ENCODE results near the gene NECTIN1.

NECTIN1 gene

DNA sequence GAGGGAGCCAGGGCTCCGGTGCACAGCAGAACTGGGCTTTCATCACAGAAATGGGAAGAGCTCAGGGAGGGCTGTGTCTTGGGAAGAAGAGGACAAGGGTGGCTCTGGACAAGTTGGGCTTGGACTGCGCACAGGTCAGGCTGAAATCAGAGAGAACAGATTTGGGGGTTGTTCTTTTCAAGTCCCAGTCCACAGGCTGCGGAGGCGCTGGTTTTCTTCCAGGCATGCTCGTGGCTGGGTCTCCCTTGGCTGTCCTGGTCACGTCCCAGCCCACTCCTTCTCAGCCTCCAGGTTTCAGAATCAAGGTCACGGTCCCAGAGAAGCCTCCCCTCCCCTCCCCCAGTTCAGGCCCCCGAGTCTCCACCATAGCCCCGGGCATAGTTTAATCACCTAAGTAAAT, 17.0 kb downstream of the NECTIN1 start:
- no peak for DNase-seq

DNA sequence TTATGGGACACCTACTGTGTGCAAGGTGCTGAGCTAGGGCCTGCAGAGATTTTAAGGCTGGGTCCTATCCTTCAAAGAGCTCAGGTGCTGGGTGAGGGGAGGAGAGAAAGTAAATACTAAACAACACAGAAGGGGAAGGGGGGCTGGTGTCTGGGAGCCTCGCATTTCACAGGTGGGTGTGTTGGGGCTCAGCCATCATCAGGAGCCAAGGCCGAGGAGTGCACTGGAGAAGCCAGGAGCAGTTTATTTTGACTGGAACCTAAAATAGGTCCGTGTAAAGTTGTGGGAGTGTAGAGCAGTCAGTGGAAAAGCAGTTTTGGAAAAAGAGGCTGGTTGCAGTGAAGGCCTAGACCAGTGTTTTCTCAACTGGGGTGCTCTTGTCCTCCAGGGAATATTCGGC, 17.5 kb downstream of the NECTIN1 start:
- DNase-seq, result no peak

DNA sequence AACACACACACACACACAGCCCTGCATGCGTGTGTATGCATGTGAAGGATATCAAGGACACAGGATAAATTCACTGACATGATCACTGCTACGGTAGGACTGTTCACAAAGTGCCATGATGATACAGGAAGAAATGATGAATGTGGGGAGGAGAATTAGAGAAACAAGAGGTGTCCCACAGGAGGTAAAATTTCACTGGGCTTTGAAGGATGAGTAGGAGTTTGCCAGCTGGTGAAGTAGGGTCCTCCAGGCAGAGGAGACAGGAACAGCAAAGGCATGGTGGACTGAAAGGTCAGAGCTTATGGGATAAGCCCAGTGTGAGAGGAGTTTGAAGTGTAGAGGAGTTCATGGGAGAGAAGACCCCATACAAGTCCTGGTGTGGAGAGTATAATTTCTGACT, 18.6 kb downstream of the NECTIN1 start:
- DNase-seq, result no peak

DNA sequence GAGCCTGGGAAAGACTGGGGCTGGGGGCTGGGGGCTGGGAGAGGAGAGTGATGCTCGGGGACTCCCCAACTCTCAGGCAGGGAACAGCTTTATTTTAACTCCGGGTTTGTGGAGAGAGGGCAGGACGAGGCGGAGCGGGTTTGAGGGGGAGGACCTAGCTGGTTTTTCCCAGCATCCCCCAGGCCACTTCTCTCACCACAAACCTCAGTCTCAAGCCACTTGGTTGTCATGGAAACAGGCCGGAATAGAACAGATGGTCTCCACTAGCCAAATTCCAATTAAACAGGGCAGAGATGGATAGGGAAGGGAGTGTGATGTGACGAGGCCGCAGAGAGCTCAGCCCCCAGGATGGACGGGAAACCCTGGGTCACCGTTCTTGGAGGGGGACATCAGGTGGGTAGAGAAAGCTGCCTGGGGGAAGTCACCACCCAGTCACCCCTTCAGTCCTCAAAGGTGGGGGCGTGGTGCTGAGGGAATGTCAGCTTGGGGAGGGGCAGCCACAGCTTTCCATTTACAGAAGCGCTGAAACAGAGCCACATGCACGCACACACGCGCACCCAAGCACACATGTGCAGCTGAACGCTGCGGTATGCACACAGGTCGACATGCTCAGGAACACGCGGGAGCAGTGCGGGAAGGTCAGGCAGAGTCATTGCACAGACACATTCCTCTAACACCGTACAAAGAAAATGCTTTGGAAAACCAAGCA, 19.2 kb downstream of the NECTIN1 start:
- no peak for DNase-seq

DNA sequence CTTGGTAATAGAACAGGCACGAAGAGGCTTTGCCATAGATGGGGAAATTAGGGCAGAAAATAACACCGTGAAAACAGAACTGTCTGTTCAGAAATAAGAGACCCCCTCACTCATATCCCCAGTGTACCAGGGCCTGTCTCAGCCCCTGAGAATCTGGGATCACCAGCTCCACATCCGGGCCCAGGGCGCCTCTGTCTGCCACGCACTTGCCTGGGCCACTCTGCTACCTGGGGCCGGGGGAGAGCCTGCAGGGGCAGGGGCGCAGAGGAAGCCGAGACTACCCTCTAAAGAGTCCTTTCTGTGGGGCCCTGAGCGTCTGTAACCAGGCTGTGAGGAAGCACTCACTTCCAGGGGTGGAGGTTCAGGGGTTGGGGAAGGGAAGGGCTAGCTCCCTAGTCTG, 19.8 kb downstream of the NECTIN1 start:
- DNase-seq, result no peak

DNA sequence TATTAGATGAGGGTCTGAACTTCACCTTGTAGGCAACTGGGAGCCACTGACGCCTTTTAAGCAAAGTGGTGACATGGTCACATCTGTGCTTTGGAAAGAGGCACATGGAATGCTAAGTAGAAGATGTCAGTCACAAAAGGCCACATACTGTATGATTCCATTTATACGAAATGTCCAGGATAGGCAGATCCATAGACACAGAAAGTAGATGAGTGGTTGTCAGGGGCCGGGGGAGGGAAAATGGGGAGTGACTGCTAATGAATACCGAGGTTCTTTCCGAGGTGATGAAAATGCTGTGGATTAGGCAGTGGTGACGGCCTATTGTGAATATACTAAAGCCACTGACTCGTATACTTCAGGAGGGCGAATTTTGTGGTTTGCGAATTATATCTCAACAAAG, 20.6 kb downstream of the NECTIN1 start:
- no peak for DNase-seq

DNA sequence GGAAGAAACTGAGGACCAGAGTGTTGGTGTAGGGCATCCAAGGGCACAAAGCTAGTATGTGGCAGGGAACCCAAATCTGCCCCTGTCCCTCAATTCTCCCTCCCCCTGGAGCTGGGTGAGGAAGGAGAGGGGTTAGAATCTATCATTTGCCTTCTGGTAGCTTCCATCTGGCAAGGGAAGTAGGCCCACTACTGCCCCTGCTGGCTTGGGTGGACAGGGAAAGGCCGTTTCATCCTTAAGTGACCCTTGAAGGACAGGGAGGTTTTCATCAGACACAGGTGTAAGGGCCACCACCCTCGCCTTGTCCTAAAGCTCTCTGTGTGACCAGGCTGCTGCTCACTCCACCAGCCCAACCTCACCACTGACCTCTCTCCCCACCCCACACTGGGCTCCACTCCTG, 22.1 kb downstream of the NECTIN1 start:
- no peak for DNase-seq

DNA sequence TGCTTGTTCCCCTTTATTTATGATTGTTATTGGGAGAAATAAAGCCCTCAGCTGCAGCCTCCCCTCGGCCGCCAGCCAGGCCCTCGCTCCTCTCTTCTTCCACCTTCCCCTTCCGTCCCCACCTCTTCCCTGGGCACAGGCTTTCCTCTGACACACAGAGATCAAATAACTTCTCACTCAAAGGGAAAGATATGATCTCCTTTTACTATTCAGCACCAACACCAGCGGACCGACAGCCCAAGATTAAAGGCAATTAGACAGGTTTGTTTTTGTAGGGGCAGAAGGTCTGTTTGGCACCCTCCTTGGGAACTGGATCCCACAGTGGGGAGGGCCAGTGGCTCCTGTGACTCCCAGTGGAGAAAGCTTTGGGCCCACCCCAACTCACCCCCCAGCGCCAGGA, 23.0 kb downstream of the NECTIN1 start:
- no peak for DNase-seq

DNA sequence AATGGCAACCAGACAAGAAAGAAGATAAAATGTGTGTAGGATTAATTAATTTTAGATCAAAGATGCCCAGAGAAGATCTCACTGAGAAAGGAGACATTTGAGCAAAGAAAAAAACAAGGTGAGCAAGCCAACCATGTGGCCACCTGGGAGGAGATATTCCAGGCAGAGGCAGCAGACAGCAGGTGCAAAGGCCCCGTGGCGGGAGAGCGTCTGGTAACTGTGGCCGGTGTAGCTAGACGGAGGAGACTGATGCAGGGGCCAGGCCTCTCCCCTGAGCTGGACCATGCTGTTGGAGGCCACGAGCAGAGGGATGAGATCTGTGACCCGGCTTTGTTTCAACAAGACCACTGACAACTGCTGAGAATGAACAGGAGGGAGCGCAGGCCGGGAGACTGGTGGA, 23.6 kb downstream of the NECTIN1 start:
- no peak for DNase-seq

DNA sequence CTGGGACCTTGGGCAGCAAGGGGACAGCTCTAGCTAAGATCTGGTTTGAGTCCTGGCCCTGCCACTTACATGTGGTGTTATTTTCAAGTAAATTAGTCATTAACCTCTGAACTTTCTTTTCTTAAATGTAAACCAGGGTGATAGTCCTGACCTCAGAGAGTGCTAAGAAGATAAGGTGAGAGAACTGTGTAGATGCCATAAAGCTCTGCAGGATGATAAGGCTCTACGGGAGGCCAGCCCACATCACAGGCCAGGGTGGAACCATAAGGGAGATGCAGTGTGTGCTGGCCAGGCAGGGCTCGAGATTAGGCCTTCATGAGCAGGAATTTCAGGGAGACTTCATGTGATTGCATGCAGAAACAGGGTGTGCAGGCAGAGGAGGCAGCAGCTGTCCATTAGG, 24.2 kb downstream of the NECTIN1 start:
- DNase-seq, result no peak

DNA sequence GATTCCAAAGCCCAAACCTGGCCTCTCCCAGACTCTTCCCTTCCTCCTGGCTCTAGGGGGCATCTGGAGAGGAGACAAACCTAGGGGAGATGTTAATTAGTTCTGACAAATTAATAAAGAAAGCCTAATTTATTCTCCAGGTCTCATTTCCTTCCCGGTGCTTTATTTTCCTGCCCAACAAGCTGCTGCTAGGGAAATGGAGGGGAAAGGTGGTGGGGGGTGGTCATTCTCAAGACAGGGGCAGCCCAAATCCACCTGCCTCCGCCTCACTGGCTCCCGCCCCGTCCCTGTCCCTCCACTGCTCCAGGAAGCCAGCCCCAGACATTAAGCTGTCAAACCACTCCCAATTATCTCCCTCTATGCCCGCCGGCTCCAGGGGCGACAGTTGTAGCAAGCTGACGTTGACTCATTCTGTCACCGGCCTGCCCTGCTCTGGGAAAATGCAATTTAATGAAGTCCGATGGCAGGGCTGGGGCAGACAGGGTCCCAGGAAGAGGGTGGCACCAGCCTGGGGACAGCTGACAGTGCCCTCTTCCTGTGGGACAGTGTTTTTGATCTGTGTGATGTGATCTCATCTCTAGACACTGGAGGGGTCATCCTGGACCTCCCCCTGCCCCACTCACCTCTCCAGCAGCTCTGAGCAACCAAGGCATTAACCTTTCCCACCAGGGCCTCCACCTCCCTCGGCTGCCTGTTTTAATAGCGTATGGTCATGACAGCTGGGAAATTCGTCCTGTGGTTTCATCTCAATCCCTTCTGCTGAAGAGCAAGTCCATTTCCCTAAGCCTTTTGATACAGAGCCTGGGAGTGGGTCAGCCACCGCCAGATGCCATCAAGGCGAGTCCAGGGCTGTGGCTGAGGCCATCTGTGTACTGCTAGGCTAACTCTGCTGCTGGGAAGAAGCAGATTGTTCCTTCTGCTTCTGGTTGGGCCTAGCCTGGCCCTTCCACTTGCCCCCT, 27.1 kb downstream of the NECTIN1 start:
- DNase-seq, result no peak

DNA sequence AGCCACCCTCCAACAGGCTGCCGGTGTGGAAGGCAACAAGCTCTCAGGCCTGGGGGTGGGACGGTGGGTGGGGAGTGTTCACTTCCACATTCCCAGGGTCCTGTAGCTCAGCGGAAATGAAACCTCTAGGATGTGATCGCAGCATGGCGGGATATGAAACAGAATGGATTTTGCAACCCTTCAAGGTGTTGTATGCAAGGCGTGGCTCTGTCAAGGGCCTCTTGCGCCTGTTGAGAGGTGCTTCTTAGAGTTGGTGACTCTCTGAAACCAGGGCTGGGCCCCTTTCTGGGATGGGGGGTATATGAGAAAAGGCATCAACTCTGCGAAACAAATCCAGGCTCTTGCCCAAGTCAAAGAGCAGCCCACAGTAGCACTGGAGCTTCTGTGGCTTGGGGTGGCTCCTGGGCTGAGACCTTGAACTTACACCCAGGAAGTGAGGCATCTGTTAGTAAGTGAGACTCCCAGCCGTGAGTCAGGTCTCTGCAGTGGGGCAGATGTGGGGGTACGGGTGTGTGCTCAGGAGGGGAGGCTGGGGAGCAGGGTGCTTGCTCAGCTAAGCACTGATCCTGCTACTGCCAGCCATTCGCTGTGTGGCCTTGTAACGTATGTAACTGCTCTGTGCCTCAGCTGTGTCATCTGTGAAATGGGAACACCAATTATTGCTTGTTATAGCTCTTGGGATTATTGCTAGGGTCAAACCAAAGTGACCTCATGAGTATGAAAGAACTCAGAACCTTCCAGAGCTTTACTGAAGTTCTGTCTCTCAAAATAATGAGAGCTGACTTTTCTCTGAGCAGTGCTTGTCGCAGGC, 28.3 kb downstream of the NECTIN1 start:
- no peak for DNase-seq

DNA sequence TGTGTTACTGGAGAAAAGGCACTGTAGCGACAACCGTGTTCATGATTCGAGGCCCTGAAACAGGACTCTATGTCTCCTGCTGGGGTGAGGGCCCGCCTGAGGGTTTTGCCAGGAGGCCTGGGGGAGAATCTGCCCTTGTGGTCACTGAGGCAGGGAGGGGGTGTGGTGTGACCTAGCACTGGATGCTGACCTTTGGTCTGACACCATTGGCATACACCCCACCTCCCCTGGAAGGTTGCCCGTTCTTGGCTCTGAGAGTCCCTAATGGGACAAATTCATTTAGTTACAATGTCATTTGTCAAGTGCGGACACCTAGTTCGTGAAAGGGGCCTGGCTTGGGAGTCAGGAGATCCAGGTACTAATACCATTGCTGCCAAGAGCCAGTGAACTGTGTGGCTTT, 29.0 kb downstream of the NECTIN1 start:
- no peak for DNase-seq

DNA sequence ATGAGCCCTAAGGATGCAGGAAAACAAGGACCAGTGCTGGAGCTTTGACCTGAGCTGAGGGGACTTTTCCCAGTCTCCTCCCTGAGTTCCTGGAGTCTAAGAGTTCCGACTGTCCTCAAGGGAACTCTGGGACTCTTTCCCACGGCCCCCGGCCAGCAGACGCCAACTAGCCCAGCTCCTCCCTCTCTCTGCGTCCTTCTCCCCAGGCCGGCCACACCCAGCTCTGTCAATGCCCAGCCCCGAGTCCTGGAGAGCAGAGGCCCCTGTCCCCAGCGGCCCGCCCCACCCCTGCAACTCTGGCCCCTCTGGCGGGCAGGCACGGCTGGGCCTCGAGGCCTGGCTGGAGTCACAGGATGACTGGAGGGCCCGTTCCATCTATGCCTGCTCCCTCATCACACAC, 29.8 kb downstream of the NECTIN1 start:
- DNase-seq, result no peak

DNA sequence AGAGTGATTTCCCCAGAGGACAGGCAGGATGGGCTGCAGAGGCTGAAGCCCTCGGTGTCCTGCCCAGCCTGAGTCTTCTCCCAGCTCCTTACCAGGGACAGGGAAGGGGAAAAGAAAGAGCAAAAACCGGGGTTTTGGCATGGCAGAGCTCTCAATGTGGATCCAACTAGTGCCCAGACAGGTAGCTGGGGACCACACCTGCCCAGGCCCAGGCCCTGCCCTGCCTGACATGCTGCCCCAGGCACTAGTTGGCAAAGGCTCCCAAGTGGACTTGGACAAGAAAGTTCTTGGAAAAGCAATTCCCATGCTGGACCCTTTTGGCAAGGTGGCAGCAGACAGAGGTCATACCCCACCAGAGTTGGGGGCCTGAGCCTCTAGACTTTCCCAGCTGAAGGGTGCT, 31.1 kb downstream of the NECTIN1 start:
- DNase-seq, result no peak

DNA sequence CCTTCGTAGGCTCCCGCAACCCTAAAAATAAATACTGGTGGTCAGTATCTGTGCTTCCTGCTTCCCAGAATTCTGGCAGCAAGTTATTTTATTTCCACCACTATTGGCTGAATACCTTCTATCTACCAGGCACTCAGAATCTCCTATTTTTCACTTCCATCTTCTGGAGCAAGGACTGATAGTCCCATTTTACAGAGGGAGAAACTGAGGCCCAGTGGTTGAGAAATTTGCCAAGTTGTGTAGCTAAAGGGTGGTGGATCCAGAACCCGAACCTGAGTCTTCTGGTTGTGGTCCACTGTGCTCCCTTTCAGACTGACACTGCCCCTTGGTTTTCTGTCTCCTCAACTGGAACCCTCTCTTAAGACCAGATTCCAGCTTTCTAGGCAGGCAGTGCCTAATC, 31.6 kb downstream of the NECTIN1 start:
- no peak for DNase-seq

DNA sequence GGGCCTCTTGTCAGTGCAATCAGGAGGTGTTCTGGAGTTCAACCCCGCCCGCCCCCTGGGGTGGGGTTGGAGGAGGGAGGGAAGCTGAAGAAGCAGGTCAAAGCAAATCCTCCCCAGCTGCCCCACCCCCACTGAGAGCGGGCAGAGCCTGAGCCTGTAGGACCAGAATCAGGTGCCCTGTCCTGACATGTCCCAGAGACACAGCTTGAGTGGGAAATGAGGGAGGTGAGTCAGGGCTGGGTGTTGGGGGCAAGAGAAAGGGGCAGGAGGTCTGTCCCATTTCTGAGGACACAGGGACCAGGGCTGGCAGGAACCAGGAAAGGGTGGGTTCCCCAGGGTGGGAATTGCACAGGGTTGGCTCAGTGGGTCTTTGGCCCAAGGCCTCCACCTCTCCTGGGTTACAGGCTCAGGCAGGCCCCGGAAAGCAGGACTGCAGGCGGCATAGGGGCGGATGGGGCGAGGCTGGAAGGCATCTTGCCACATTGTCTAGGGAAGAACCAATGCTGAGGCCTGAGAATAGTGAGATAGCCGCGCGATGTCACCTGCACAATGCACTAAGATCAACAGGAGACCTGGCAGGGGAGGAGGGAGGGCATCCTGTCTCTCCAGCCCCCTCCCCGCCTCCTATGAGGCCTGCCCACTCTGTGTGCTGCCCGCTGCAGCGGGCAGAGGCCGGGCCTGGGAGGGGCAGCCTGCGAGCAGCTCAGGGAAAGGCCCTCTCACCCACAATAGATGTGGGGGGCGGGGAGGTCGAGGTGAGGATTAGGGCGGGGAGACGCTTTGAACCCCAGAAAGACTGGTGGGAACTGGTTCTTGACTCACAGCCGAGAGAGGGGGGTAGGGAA, 32.4 kb downstream of the NECTIN1 start:
- DNase-seq, result no peak

DNA sequence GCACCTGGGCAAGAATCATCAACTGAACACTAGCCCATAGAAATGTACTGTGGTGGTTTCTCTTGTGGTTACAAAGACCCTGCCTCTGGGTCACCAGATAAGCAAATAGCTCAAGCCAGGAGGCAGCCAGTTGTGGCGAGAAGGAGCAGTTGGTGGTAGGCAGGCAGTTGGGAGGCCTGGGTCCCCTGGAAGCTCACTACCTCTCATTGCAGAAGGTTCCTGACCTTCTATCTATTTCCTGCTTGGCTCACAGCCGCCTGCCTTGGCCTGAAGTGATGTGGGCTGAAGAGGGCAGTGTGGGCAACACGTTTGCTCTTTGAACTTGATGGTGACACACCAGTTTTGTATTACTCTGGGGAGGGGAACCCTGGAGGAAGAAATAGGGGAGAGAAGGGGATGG, 34.7 kb downstream of the NECTIN1 start:
- no peak for DNase-seq

DNA sequence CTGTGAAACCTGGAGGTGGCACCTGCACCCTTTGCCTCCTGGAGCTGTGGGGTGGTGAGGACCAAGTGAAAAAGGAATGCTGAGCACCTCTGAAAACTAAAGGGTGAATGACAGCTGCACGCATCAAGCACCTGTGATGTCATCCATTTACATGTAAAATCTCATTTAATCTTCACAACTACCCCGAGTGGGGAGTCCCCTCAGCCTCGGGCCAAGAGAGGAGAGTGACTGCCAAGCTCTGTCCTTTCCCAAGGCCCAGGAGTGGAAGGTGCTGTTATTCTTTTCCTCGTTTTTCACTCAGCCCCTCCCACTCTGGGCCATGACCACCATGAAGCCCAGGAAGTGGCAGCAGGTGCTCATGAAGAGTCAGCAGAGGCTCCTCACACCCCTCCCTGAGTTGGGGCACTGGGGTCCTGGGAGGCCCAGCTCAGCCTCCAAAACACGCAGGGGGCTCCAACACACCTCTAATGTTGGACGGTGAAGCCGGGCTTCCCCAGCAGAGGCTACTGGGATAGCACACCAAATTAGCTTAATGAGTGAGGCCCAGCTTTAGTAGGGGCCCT, 35.7 kb downstream of the NECTIN1 start:
- no peak for DNase-seq

DNA sequence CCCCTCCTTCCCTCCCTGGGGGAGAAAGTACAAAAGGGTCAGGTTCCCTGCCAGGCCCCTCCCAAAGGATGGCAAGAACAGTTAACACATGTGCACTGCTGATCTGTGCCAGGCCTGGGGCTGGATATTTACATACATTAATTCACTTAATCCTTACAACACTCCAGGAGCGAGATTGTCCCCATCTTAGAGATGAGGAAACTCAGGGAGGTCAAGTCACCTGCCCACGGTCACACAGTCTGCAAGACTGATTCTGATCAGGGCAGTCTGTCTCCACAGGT, 36.5 kb downstream of the NECTIN1 start:
- DNase-seq, result no peak

DNA sequence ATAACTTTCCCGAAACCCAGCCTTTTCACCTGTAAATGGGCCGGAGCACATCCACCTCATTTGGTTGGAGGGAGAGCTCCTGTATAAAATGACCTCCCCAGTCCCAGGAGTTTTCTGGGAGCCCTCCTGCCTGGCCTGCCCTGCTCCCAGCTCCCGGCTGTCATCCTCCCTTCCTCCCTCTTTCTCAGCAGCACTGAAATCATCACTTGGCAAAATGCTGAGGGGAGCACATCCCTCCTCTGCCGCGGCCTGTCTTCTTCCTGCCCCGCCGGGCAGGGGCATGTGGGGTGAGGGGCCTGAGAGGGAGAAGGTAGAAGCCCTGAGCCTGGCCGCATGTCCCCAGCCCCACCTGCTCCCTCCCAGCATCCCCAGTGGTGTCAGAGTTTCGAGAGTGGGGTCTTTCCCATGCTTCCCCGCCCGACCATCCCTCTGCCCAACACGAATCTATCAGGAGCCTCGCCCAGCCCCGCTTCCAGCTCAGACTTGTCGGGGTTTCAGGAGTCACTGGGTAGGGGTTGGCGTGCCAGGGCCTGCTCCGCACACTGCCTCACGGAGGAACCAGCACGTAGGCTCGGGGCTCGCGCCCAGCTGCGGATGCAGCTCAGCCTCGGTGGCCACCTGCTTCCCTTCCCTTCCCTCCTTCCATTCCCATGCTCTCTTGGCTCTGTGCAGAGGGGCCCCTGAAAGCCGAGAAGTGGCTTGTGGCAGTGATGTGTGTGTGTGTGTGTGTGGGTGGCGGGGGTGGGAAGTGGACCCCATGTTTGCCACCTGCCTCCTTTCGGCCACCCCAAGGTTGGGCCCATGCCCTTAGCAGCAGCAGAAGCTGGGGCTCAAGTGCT, 37.1 kb downstream of the NECTIN1 start:
- DNase-seq, result no peak
